HG03378 (cell line): Measurements from ENCODE around the gene PLBD2.

Source experiments
- ATAC-seq: cut with Tn5 transposase; IDR thresholded peaks from one replicate; pipeline ENCODE4 v1.9.1; 2021; ENCODE audit warnings: mild to moderate bottlenecking, moderate library complexity; ENCODE audit not compliant: unreplicated experiment

Gene PLBD2

DNA sequence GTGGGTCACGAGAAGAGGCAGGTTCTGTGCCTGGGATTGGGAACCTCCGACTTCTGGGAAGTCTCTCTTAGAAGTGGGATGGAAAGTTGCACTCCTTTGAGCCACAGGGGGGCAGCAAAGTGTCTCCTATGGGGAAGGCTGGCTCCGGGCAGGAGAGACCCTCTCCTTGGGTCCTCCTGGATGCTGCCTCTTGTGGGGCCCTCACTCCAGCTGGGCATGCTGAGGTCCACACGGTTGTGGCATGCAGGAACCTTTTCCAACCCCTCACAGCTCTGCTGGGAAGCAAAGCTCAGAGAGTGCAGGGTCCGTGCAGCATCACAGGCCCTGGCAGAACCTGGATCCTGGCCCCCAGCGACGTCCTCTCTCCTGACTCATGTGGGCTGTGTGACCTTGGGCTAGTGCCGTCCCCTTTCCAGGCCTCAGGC lies 81.2 kb downstream of the PLBD2 start:
- ATAC-seq, result no peak

DNA sequence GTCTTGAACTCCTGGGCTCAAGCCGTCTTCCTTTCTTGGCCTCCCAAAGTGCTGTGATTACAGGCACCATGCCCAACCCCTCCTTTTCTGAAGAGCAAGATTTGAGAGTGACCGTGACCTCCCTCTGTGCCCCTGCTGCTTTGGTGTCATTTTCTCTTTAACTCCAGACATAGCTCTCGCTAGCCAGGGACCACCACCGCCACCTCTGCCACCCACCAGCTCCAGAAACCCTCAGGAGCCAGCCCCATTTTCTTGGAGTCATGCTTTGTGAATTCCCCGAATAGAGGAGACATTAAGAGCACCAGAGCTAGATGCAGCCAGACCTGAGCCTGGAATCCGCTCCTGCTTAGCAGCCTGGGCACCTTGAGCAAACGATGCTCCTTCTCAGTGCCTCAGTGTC lies 81.9 kb downstream of the PLBD2 start:
- ATAC-seq, result no peak
